GM18526 (cell line): ENCODE data around the gene VAV3.

Experiments
- POLR2A ChIP-seq: IDR thresholded peaks from 3 replicates; pipeline ENCODE4 v1.6.1; 2011; ENCODE audit not compliant: insufficient read length; ENCODE audit errors: extremely low read depth

VAV3 gene, protein sequence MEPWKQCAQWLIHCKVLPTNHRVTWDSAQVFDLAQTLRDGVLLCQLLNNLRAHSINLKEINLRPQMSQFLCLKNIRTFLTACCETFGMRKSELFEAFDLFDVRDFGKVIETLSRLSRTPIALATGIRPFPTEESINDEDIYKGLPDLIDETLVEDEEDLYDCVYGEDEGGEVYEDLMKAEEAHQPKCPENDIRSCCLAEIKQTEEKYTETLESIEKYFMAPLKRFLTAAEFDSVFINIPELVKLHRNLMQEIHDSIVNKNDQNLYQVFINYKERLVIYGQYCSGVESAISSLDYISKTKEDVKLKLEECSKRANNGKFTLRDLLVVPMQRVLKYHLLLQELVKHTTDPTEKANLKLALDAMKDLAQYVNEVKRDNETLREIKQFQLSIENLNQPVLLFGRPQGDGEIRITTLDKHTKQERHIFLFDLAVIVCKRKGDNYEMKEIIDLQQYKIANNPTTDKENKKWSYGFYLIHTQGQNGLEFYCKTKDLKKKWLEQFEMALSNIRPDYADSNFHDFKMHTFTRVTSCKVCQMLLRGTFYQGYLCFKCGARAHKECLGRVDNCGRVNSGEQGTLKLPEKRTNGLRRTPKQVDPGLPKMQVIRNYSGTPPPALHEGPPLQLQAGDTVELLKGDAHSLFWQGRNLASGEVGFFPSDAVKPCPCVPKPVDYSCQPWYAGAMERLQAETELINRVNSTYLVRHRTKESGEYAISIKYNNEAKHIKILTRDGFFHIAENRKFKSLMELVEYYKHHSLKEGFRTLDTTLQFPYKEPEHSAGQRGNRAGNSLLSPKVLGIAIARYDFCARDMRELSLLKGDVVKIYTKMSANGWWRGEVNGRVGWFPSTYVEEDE

DNA sequence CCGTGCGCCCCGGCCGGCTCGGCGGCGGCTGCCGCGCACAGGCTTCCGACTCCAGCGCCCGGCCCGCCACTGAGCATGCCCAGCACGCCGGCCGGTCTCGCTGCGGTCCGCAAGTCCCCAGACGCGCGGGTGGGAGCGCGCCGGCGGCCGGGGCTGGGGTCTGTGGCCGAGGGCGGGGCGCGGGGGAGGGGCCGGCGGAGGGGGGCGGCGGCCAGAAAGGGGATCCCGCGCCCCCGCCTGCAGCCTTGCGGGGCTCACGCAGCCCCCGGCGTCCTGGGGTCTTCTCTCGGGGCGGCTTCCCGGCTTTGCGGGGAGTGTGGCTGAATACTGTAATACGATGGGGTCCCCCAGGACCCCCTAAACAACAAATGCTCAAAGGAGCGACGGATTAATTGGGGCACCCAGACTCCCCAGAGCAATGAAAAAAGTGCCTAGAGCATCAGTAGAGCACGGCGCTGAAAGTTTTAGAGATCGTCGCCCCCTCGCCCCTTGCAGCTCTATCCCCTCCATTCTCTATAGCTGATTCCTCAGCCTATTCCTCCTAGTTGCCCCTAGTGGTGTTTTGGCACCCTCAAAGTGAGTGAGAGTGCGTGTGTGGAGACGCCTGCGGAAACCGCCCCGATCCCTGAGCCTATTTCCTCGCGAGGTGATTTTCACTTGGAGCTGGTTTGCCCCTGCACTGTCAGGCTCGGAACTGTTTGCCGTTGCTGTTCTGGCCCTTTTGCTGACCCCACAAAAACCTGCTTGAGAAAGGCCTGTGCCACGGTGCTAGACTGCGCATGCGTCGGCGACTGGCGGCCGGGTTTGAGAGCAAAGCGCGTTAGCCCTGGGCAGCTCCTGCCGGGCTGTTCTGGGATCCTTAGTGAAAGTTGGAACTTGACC is at the start of gene VAV3:
VAV3 (minus strand) TSS at position 71 of the 882 bp plus-strand sequence. CDS start 311 bp downstream, outside the sequence.
- TF ChIP-seq POLR2A: no peak

DNA sequence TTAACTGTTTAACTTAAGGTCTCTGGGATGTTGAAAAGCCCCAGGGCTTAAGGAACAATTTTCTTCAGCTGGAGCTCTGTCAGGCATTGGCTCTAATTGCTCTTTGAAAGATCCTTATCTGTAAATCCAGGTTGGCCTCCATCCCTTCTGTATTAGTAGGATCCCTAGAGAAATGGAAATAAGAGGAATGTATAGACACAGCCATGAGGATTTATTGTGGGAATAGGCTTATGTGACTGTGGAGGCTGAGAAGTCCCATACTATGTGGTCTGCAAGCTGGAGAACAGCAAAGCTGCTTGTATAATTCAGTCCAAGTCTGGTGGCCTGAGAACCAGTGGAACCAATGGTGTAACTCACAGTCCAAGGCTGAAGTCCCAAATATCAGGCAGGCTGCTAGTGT is 47.6 kb upstream of the VAV3 start:
- no peak for TF ChIP-seq POLR2A

DNA sequence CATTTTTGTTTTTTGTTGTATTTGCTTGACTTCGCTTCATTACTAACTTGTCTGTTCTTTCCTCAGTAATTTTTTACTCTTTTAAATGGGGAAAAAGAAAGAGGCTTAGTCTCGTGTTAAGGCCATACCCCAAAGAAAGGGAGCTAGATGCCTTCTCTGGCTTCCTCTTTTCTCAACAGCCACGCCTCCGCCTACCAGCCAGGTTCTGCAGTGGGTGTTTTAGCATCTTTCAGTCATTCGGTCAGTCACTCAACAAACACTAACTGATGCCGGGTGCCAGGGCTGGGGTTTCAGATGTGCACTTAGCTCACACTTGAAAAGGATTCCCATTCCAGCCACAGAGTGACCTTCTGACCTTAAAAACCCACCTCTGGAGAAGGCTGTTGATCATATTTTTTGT is 46.3 kb upstream of the VAV3 start:
- TF ChIP-seq POLR2A: no peak

DNA sequence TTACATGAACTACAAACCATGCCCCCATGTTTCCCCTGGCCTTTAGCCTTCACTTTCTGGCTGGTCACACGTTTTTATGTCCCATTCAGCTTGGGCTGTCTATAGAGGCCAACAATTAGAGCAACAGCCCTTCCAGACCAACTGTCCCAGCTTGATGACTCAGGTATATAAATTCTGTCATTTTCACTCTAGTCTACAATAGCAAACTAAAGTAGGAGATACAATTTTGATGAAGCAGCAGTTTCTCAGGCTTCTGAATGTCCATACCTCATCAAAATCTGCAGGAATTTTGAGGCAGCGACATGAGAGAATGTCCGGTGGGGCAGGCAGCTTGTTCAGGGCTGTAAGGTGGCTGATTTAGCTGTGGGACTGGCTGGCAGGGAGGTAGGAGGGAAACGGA is 45.6 kb upstream of the VAV3 start:
- TF ChIP-seq POLR2A: no peak

DNA sequence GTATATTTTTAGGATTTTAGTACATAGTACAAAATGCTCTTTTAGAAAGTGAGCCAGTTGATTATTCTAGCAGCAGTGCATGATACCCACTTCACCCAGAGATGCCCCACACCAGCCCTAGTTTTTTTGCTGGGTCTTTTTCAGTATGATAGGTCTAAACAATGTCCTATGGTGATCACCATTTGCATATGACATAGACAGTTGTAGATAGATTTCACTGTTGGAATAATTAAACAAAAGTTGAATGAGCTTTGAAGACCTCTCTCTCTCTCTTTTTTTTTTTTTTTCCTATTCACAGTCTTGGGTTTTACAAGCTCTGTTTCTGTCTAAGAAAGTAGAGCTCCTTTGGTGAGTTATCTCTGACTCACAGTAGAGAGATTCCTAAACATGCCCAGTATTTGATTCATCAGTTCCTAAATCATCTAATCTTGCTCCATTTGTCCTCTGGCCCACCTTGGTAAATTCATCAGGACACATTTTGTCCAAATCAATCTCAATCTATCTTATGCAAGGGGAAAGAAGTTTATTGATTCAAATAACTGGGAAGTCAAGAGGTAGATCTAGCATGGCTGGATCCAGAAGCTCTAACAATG is 44.7 kb upstream of the VAV3 start:
- TF ChIP-seq POLR2A: no peak

DNA sequence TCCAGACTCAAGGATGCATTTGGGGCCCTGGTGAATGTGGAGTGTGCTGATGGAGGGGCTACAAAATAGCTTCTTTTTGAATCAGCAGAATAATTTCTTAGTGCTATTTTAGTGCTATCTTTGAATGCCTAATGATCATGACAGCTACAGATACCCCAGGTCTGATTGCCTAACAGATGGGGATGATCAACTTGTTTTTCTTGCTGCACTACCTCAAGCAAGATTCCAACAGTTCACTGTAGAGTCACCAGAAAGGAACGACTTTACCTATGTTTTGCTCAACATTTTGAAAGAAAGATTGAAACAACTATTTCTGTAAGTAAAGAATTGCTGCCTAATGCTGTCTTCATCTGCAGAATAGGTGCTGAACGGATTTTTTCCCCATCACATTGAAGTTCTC is 42.6 kb upstream of the VAV3 start:
- TF ChIP-seq POLR2A: no peak

DNA sequence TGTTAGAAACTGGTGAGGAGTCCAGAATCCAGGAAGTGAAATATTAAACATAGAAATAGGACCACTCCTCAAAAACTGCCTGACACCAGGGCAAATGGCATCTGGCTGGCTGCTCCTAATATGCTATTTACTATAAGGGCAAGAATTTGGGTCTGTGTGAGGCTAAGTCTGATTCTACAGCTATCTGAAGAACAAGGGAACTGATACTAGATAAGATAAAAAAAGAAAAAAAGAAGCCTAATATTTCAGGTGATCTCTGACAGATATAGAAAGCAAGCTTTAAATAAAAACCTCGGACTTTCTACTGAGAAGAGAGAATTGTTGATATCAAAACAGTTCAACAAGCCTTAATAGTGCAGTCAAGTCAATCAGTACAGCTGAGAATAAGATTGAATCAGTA is 42.1 kb upstream of the VAV3 start:
- no peak for TF ChIP-seq POLR2A

DNA sequence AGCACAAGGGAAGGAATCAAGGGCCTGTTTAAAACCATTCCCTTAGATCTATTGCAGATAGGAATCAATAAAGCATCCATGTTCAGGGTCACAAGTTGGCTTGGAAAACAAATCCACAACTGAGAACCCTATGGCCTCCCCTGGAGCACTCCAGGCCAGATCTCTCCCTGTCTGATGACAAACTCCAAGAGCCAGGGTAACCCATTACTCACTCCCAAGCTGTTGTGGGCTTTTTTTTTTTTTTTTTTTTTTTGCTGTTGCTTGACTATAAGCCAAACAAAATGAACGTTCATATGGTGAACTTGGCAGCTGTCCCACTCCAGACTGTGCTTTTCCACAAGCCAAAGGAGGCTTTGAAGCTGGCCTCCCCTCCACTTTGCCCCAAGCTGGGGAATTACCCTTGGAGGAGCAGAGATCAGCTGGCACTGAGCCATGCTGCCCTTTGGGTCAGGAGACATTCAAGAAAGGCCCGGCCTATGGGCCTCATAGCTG is 35.7 kb upstream of the VAV3 start:
- no peak for TF ChIP-seq POLR2A

DNA sequence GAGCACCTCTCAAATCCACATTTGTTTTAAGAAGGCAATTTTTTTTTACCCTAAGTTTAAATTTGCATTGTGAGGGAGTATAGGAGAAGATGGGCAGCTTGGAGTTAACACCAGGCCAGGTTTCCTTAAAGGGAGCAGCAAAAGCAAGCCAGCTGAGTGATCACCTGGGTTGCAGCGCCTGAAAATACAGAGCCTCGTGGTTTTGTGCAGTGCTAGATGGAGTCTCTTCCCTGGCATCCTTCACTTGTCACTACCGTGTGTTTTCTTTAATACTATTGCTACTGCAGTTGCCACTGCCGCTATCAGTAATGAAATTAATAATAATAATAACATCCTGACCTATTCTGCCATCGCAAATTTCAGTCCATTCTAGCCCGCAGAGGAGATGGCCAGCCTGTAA is 35.2 kb upstream of the VAV3 start:
- no peak for TF ChIP-seq POLR2A

DNA sequence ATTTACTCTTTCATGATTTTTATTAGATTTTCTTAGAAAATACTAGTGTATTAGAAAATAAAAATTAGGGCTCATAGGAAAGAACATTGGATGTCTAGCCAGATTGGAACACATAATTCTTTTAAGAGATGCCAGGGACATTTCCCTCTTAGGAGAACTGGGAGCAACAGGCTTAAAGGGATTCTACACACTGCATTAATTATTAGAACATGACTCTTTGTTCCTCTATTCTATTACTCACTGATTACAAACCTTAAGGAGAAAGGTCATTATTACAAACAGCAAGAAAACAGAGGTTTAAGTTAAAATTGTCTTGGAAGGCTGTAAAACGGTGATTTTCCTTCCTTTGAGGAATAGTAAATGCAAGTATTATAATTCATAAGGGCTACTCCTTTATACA is 32.9 kb upstream of the VAV3 start:
- TF ChIP-seq POLR2A: no peak

DNA sequence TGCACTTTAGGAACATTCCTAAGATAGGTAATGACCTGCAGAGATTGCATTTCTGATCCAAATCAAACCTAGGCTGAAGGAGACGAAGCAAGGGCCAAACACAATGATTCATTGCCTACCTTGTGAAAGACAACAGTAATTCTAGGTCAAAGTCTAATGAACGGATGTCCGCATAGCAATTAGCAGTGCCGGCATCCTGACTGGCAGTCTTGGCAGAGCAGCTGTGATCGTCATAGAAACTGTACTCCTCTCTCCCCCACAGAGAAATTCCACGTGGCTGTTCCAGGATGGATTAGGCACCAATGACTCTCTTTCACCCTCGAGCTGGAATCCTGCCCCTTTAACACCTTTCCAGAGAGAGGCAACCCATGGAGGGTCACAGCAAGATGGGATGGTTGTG is 28.9 kb upstream of the VAV3 start:
- TF ChIP-seq POLR2A: no peak

DNA sequence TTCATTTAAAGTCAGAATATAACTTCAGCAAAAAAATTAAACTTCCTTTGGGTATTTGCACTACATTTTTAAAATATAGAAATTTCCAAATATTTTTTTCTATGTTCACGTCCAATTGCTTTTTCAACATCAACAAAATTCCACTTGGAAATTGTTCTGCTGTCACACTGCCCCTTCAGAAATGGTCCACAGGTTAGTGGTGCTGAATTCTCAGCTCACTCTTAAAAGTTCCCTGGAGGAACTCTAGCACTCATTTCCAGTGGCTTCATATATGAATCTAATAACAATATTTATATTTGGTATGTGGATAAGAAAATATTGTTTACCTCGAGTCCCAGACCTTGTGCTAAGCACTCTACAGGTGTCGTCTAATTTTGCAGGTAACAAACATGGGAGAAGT is 27.4 kb upstream of the VAV3 start:
- TF ChIP-seq POLR2A: no peak

DNA sequence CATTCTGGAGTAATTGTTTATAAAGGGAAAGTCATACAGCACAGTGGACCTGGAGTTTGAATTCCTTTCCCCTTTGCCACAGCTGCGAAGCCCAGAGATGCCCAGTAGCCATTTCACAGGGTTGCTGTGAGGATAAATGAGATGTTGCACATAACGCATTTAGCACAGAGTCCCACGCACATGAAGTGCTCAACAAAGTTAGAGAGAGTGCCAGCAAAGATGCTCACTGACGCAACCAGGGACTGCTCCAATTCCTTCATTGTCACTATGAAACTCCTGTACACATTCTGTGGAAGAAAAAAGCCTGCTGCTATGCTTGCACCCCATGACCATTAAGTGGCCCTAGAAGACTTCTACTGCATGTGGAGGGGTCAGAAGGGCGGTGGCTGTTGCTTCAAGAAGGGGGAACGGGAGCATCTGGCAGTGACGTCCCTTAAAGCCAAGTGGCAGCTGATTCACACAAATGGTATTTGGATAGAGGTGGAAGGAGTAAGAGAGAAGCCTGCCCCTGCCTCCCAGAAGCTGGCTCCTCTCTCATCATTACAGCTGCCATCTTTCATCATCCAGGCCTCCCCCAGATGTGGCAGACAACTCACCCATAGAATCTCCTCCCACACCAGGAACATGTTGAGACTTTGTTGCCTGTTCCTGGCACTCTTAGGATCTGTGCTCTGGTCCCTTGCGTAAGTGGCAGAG is 26.5 kb upstream of the VAV3 start:
- no peak for TF ChIP-seq POLR2A

DNA sequence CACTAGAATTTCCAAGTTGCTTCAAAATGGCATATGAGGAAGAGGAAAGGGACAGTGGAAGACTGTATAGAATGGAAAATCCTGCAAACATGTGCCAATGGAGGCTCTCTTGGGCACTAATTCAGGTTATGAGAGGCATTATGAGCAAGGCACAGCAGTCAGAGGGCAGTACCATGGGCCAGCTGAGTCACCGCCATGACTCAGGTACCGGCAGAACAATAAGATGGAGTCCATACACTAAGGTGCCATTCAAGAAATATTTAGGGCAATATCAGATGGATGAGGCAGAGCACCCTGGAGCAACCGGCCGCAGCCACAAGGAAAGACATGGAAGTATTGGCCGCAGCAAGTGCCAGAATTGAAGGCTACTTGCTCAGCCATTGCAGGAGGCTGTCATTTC is 25.6 kb upstream of the VAV3 start:
- no peak for TF ChIP-seq POLR2A
